H4 (cell line): ENCODE results near the gene GHRHR. TPM values are rescaled to one million over a fixed set of nuclear protein-coding genes. Genes with fewer than 3 reads are reported as not detected.

Source experiments
- DNase-seq: peaks from one replicate; pipeline ENCODE4 v3.0.0-alpha.2; 2015; ENCODE audit warnings: low spot score
- total RNA-seq: library from RNA; depleted of rRNA; stranded (reverse); fragments of >200 nt; shearing (Covaris generic); gene quantifications from 2 replicates; pipeline ENCODE4 v1.2.3, GENCODE V29; 2014

GHRHR gene
- total RNA-seq, 1 experiment from 2014 or later = not detected

- peak; percentile 93 for DNase-seq
Measured at GRCh38 chr7:30984359-30985107, 20.8 kb downstream of the GHRHR start.

- DNase-seq = no peak
Measured at GRCh38 chr7:30985756-30986155, 22.0 kb downstream of the GHRHR start.

GRCh38 chr7:30986331-30986730 lies 22.6 kb downstream of the GHRHR start:
- DNase-seq = no peak

- no peak for DNase-seq
Measured at GRCh38 chr7:30986738-30987137, 23.0 kb downstream of the GHRHR start.

- no peak for DNase-seq
Measured at GRCh38 chr7:30987178-30987577, 23.4 kb downstream of the GHRHR start.

- DNase-seq = no peak
Measured at GRCh38 chr7:30987936-30988335, 24.2 kb downstream of the GHRHR start.

GRCh38 chr7:30988351-30989005 lies 24.7 kb downstream of the GHRHR start:
- DNase-seq = peak; percentile 97

GRCh38 chr7:30989008-30989823 lies 25.5 kb downstream of the GHRHR start:
- no peak for DNase-seq

- no peak for DNase-seq
Measured at GRCh38 chr7:30989824-30990672, 26.3 kb downstream of the GHRHR start.

GRCh38 chr7:30990673-30991170 lies 27.0 kb downstream of the GHRHR start:
- no peak for DNase-seq

- no peak for DNase-seq
Measured at GRCh38 chr7:30992414-30992813, 28.7 kb downstream of the GHRHR start.

GRCh38 chr7:30994206-30995100 lies 30.7 kb downstream of the GHRHR start:
- no peak for DNase-seq

- DNase-seq = no peak
Measured at GRCh38 chr7:30995536-30995935, 31.8 kb downstream of the GHRHR start.

GRCh38 chr7:30996256-30996655 lies 32.5 kb downstream of the GHRHR start:
- DNase-seq = no peak

GRCh38 chr7:30996883-30997282 lies 33.1 kb downstream of the GHRHR start:
- no peak for DNase-seq

- DNase-seq = no peak
Measured at GRCh38 chr7:30997316-30997715, 33.6 kb downstream of the GHRHR start.

GRCh38 chr7:30998180-30998579 lies 34.4 kb downstream of the GHRHR start:
- no peak for DNase-seq

- no peak for DNase-seq
Measured at GRCh38 chr7:31000161-31000693, 36.5 kb downstream of the GHRHR start.

GRCh38 chr7:31000779-31001178 lies 37.0 kb downstream of the GHRHR start:
- no peak for DNase-seq

GRCh38 chr7:31002256-31002655 lies 38.5 kb downstream of the GHRHR start:
- peak; percentile 61 for DNase-seq
